Adrenal gland (tissue), 5 donors: ENCODE results near the gene KCTD17.

ENCODE experiments used
- CTCF ChIP-seq, 6 experiments: fragments of 450-650 bp in 4 of 6; fragments of 200-600 bp in 2 of 6; sonication (generic) in 1 of 6; IDR thresholded peaks; 1 replicate in 5 of 6; 2 replicates in 1 of 6; pipeline versions ENCODE4 v1.5.1 to v1.8.0; 2016 to 2021; ENCODE audit warnings: antibody characterized with exemption in 6 of 6, mild to moderate bottlenecking in 2 of 6, moderate library complexity in 1 of 6
- POLR2A ChIP-seq, 2 donors: fragments of 450-650 bp; IDR thresholded peaks; one replicate each; pipeline ENCODE4 v1.6.1; 2017; ENCODE audit warnings: antibody characterized with exemption in 2 of 2, mild to moderate bottlenecking in 2 of 2, moderate library complexity in 1 of 2
- donor health status: DM: no; HTN: no; CAD: no.

GRCh38 chr22:37017356-37017755, 34.2 kb upstream of the KCTD17 start:
- TF ChIP-seq CTCF (IDR thresholded peaks at IDR 0.05) (no peak), POLR2A (IDR thresholded peaks at IDR 0.05) (no peak)
